Right renal pelvis (tissue), 4 donors: ENCODE data around the gene NR6A1. TPM values are rescaled to one million over a fixed set of nuclear protein-coding genes. Genes with fewer than 3 reads are reported as not detected.

Experiments
- DNase-seq, 4 donors: peaks; one replicate each; pipeline ENCODE4 v3.0.0-alpha.2; 2013; ENCODE audit warnings: low read depth in 4 of 4, low spot score in 3 of 4, missing footprints in 1 of 4
- polyA plus RNA-seq, 4 donors: library from polyadenylated mRNA; unstranded; fragments of 120-200 nt; gene quantifications; one replicate each; pipeline ENCODE4 v1.2.1, GENCODE V29; 2013; ENCODE audit not compliant: insufficient read length in 4 of 4

The NR6A1 gene
- polyA plus RNA-seq, 4 donors, result 0.76 to 1.00 (median 0.87) TPM

DNA sequence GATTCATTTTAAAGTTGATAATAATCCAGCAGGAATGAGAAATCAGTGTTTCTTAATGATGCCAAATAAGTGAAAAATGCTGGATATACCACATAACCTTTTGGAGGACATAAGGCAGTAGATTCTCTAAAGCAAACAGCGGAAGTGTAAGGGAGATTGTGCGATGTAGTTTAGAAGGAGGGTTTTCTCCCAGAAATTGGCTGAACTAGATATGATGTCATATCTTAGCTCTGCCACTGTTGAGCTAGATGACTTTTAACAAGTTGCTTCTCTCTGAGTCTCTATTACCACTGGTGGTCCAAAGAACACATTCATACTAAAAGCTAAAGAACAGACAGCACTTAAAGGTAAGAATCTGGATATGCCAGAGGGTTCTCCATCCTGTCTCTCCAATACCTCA, 107.0 kb downstream of the NR6A1 start:
- no peak for DNase-seq

DNA sequence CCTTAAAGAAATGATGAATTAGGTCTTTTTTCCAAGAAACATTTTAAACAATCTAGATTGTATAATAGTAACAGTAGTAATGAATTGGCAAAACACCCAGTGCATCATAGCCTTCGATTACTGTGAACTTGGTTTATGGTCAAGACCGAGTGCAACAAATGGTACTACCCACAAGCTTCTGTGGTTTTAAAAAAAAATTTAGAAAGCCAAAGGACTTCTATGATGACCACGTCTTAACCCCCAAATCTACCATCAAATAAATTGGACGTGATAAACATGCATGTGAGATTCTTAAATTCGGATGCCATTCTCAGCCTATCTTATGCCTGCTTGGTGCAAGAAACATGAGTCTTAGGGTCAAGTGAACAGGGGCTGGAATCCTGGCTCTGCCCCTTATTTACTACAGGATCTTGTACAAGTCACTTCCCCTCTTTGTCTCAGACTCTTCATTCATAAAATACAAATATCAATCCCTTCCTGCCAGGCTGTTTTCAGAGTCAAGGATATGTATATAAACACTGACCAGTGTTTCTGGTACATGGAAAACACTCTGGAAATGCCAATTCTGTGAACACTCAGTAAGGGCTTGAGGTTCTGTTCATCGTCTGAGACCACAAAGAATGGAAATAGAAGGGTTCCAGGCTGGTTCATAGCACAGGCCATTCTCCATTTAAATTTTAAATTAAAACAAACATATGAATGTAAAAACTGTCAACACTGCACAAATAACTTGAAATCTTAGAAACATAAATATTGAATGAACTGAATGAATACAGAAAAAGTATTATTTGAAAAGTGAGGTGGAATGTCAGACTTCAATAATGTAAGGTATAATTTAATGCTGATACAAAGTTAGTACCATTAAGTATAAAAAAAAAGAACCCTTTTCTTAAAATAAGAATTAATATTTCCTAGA, 107.8 kb downstream of the NR6A1 start:
- no peak for DNase-seq

GRCh38 chr9:124662561-124662960, 108.5 kb downstream of the NR6A1 start:
- no peak for DNase-seq

DNA sequence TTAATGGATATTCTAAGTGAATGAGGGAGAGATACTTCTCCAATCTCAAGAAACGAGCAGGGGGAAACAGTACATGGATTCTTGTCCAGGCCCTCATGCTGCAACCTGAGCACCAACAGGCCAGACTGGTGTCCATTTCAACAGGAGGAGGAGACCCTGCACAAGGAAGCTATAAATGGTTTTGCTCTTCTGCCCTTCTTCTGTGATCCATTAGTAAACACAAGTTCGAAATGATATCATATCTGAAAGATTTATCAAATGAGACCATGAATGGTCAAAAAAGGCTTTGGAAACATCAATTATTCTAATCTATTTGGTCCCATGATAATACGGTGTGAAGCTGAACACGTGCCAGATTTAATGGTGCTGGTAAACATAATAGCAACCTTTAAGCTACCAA, 109.8 kb downstream of the NR6A1 start:
- peak in 1 of 4 donors; percentile 30 for DNase-seq

GRCh38 chr9:124660341-124660801, 110.7 kb downstream of the NR6A1 start:
- DNase-seq, result peak; percentile 56 to 70 (median 62)

GRCh38 chr9:124659099-124659659, 111.9 kb downstream of the NR6A1 start:
- peak; percentile 73 to 79 (median 78) for DNase-seq

DNA sequence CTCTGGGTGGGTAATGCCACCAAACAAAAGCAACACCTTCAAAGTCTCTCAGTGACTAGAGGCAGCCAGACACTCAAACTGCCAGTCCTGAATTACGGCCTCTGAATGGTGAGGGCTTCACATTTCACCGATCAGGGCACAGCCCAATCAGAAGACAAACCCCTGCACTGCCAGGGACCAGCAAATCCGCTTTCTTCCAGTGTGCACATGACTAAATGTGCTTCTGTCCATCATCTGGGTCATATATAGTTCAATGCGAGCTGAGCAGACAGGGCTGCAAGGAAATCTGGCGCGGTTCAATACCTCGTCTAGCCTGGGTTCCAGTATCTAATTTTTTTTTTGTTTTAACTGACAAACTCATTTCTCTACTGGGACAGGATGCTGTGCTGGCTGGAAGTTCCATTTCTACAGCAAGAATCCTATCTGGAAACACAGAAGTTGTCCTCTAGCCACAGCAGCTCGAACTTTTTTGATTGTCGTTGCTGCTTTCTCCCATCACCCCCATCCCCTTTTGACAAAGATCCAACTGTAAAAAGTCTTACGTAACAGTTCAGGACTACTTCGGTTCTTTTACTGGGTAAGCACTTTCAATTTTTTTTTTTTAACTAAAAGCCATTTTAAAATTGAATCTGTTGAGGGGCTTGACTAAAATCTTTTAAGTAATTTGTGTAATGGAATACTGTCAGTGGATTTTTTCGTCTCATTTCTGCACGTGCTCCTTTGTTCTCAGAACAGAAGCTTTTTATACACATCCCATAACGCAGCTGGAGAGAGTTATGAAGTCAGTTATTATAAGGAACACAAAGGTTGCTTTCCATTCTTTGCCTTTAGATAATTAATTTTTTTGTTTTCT, 112.7 kb downstream of the NR6A1 start:
- peak; percentile 78 to 94 (median 87) for DNase-seq

DNA sequence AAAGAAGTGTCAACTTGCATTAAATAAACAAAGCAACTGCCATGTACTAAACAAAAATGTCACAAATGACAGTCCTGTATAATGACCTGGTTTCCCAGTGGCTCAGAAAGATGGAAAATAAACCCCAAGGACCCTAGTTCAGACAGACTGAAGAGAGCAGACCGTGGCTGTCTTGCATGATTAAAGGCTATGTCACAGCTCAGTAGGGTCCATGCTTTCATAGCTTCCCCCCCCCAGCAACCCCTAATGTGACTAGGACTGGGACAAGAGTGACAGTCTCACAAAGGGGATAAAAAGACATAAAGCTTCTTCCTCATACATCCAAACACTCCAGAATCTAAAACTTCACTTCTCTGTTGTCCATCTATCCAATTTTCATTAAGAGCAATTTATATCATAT, 113.6 kb downstream of the NR6A1 start:
- DNase-seq, result peak in 1 of 4 donors; percentile 36

DNA sequence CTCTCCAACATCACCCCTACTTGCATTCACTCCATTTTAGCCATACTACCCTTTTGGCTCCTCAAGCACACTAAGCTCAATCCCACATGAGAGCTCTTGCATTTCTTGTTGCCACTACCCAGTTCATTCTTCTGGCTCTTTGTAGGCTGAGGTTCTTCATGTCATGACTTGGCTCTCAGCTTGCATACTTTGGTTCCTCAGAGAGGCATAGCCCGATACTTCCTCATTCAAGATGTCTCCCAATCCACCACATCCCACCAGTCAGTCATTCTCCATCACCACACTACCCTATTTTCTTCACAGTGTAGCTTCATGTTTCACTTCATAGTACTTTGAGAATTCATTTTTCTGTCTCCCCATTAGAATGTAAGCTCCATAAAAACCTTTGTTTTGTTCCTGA, 116.7 kb downstream of the NR6A1 start:
- DNase-seq, result no peak

- no peak for DNase-seq
These were observed 118.3 kb downstream of the NR6A1 start for GRCh38 chr9:124652615-124653393.

DNA sequence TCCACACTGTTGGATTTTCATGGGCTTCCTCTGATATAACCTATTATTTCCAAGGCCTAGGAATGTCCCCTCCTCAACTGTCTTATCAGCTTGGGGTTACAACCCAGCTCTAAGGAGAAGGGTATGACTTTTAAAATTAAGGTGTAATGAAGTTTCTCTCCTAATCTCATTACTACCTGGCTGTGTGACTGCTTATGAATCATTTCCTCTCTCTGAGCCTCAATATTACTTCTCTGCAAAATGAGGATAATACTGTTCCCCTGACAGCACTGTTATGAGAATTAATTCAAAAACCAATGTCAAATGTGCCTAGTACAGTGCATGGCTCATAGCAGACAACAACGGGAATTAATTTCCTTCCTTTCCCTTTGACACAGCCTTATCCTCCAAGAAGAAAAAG, 118.9 kb downstream of the NR6A1 start:
- no peak for DNase-seq

- no peak for DNase-seq
These were observed 125.8 kb downstream of the NR6A1 start for GRCh38 chr9:124645274-124645673.

GRCh38 chr9:124639637-124640036, 131.5 kb downstream of the NR6A1 start:
- DNase-seq, result no peak

- DNase-seq, result no peak
These were observed 135.8 kb downstream of the NR6A1 start for GRCh38 chr9:124635285-124635684.

GRCh38 chr9:124632077-124632621, 139.0 kb downstream of the NR6A1 start:
- DNase-seq, result no peak

- no peak for DNase-seq
These were observed 139.8 kb downstream of the NR6A1 start for GRCh38 chr9:124631326-124631725.

GRCh38 chr9:124629600-124629999, 141.5 kb downstream of the NR6A1 start:
- no peak for DNase-seq

GRCh38 chr9:124628741-124629140, 142.4 kb downstream of the NR6A1 start:
- DNase-seq, result no peak

DNA sequence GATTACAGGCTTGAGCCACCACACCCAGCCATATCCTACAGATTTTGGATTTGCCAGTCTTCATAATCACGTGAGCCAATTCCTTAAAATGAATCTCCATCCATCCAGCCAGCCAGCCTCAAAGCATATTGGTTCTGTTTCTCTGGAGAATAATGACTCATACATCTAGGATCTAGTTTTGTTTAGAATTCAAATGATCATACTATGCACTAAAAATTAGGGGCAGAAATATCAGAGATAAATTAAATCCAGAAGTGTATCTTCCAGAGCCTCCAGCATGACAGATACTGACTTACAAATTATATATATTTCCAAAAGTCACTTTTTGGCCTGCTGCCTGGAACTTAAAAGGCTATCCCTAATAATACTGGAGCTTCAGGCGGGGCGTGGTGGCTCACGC, 144.8 kb downstream of the NR6A1 start:
- no peak for DNase-seq

GRCh38 chr9:124625087-124625486, 146.0 kb downstream of the NR6A1 start:
- DNase-seq, result no peak
